ENCODE results near the gene ETNK2. TPM values are rescaled to one million over a fixed set of nuclear protein-coding genes. Genes with fewer than 3 reads are reported as not detected.
A peak's percentile ranks its signal among the peaks of the same experiment; 100 is the strongest.

ETNK2 gene
- total and polyA plus RNA-seq, 2 of the 8 experiments (the other 6 are each of a cell fraction or from before 2014, with no cell fraction given) = 20.1 to 26.7 TPM

- Histone ChIP-seq H4K91ac (replicated peaks; ENCODE audit: insufficient read length, low read length) (no peak overlapping the region), H2BK12ac (ENCODE audit: low read depth, low read length) (no peak overlapping the region), H2BK20ac (ENCODE audit: low read length) (no peak overlapping the region), H3K4me2 (ENCODE audit: insufficient read depth in 1 of 2, low read depth in 2 of 2, low read length in 2 of 2) (no peak overlapping the region), H4K8ac (ENCODE audit: extremely low read depth, insufficient read depth, low read length) (no peak overlapping the region), H3K27me3 (replicated peaks in 1 of 4; ENCODE audit: control insufficient read depth in 3 of 4, extremely low read depth in 1 of 4, insufficient read depth in 3 of 4, low read length in 3 of 4) (no peaks in the 10 kb centered on the region; a peak in 1 of 7 replicates), H2BK5ac (ENCODE audit: low read depth, low read length) (peak overlapping the region; percentile 35; the same call in 1 of the 2 replicates), H2BK15ac (ENCODE audit: low read length) (0 out of 2 replicates have a peak overlapping the region, but pooled peaks have one; percentile 61), H2AFZ (ENCODE audit: low read length) (no peak overlapping the region), H3K56ac (replicated peaks; ENCODE audit: insufficient read length, low read depth, low read length) (no peak overlapping the region), H3K18ac (ENCODE audit: extremely low read depth, low read length) (peak overlapping the region; percentile 27; the same call in 1 of the 2 replicates), H3K14ac (ENCODE audit: insufficient read length) (no peak overlapping the region), H3K23me2 (ENCODE audit: low read depth, low read length) (no peaks in the 10 kb centered on the region), H3K36me3 (ENCODE audit: control insufficient read depth in 2 of 4, insufficient read depth in 4 of 4, low read length in 3 of 4) (peaks cover 14 to 49% (median 30%) of the 10 kb centered on the region in 4 experiments), H3K9ac (replicated peaks in 1 of 4; ENCODE audit: extremely low read depth in 1 of 4, low read depth in 3 of 4, low read length in 3 of 4) (no peak overlapping the region), H3K9me3 (ENCODE audit: insufficient read depth in 2 of 2, low read depth in 1 of 2, low read length in 1 of 2) (no peaks in the 10 kb centered on the region), H2BK120ac (replicated peaks; ENCODE audit: low read depth, low read length) (no peak overlapping the region), H4K20me1 (replicated peaks in 1 of 2; ENCODE audit: control insufficient read depth in 1 of 2, insufficient read depth in 2 of 2, low read length in 2 of 2) (peaks cover 13 to 24% of the 10 kb centered on the region in 2 experiments), H3K4me1 (replicated peaks in 1 of 4; ENCODE audit: control insufficient read depth in 3 of 4, insufficient read depth in 4 of 4, low read length in 3 of 4) (peaks cover 0 to 18% (median 13%) of the 10 kb centered on the region in 4 experiments; a peak in 6 of 7 replicates), H3K79me1 (ENCODE audit: low read depth, low read length) (peaks cover 23% of the 10 kb centered on the region), H3K27ac (ENCODE audit: low read depth, low read length) (no peak overlapping the region), H4K5ac (ENCODE audit: insufficient read length, low read depth, low read length) (no peak overlapping the region), H2AK5ac (ENCODE audit: low read depth, low read length) (peak overlapping the region; percentile 13; the same call in 1 of the 2 replicates), H3K4ac (replicated peaks; ENCODE audit: insufficient read length, low read depth, low read length) (no peak overlapping the region), H3K79me2 (ENCODE audit: control insufficient read depth in 1 of 2, insufficient read depth in 2 of 2, low read length in 2 of 2) (peaks cover 5 to 78% of the 10 kb centered on the region in 2 experiments; a peak in 3 of 4 replicates), H3K4me3 (ENCODE audit: extremely low read depth in 1 of 4, insufficient read depth in 2 of 4, low read depth in 3 of 4, low read length in 4 of 4) (no peak overlapping the region), H3K23ac (ENCODE audit: insufficient read length) (no peak overlapping the region)
- ChIA-PET POLR2A (ENCODE audit: partially characterized antibody) (interaction anchor here (0.7 to 1.8 kb wide), 2 partner anchors 20 to 36 kb away, joined by 3 to 5 read pairs; no protein-coding TSS in a partner anchor), CTCF (ENCODE audit: partially characterized antibody) (interaction anchor here (1.3 to 7.6 kb wide), 5 partner anchors 12 to 244 kb away, joined by 3 to 105 read pairs (median 7); no protein-coding TSS in a partner anchor)
- DNase-seq (ENCODE audit: low read depth in 1 of 2, low spot score in 2 of 2) (no peak), FAIRE-seq (no peak)
- 96% methylated on average over 4 of the region's 4 CpGs; no CpG with 5 or more reads in 1 of the 2 experiments for WGBS, 2 experiments (ENCODE audit: extremely low coverage in 1 of 2, insufficient coverage in 1 of 2, insufficient read length in 1 of 2, insufficient replicate concordance in 2 of 2, low coverage in 1 of 2, low lambda C conversion rate in 2 of 2, missing lambda C conversion rate in 1 of 2)
- TF ChIP-seq CREB1 (IDR thresholded peaks at IDR 0.05) (no peak), MAX (IDR thresholded peaks at IDR 0.05) (no peak), CEBPB (IDR thresholded peaks at IDR 0.05; ENCODE audit: low read depth, low read length) (no peak), SUZ12 (IDR thresholded peaks at IDR 0.05; ENCODE audit: low read length) (no peak), BCL11A (IDR thresholded peaks at IDR 0.05; ENCODE audit: low read depth in 2 of 2, low read length in 2 of 2) (no peak), RAD21 (IDR thresholded peaks at IDR 0.05 in 1 of 2, conservative IDR thresholded peaks at IDR 0.05 in 1 of 2; ENCODE audit: low read depth in 2 of 2, low read length in 2 of 2) (no peak), CHD1 (IDR thresholded peaks at IDR 0.05; ENCODE audit: low read depth, low read length) (no peak), SAP30 (IDR thresholded peaks at IDR 0.05; ENCODE audit: insufficient read depth, insufficient replicate concordance, low read length) (no peak), USF2 (IDR thresholded peaks at IDR 0.05; ENCODE audit: low read length) (no peak), POU5F1 (IDR thresholded peaks at IDR 0.05; ENCODE audit: low read depth, low read length) (no peak), NANOG (IDR thresholded peaks at IDR 0.05; ENCODE audit: insufficient read depth, low read depth, low read length, poor library complexity, severe bottlenecking) (no peak), RXRA (IDR thresholded peaks at IDR 0.05; ENCODE audit: insufficient read depth, low read depth, low read length) (no peak)
These were observed 37.2 kb downstream of the ETNK2 start for GRCh38 chr1:204114606-204115005.
